PC-9 (cell line): ENCODE measurements around the gene YTHDC2. TPM values are rescaled to one million over a fixed set of nuclear protein-coding genes. Genes with fewer than 3 reads are reported as not detected.

Experiments
- BruUV-seq: library from RNA; stranded (reverse); fragments of 400-500 nt; replicated peaks from 2 replicates; lab custom pipeline; 2021; lab: Mats Ljungman, UMichigan
- CTCF ChIA-PET: fragments of 300-600 bp; sonication (Branson Sonifier 250); formaldehyde crosslinking; loops from one replicate; lab custom pipeline; 2022; ENCODE audit warnings: antibody characterized with exemption; lab: Charles Lee
- POLR2A ChIA-PET: fragments of 300-600 bp; sonication (Branson Sonifier 250); formaldehyde crosslinking; loops from one replicate; lab custom pipeline; 2022; ENCODE audit warnings: antibody characterized with exemption; ENCODE audit not compliant: unreplicated experiment; lab: Charles Lee
- DNase-seq, 2 experiments: peaks; one replicate each; pipeline versions ENCODE4 v3.0.0 to v3.0.0-alpha.2; 2015 to 2022; ENCODE audit warnings: mixed read lengths in 1 of 2
- H2AFZ ChIP-seq: fragments of 200-600 bp; sonication (generic); 2 replicates; pipeline ENCODE4 v1.8.1; 2017; ENCODE audit warnings: antibody characterized with exemption
- H3F3A ChIP-seq: fragments of 200-600 bp; sonication (generic); 2 replicates; pipeline ENCODE4 v1.8.1; 2017; ENCODE audit warnings: antibody characterized with exemption, mild to moderate bottlenecking, low read depth; ENCODE audit not compliant: insufficient read depth
- H3K27ac ChIP-seq: fragments of 200-600 bp; sonication (generic); 2 replicates; pipeline ENCODE4 v1.6.1; 2016; ENCODE audit warnings: mixed run types
- H3K27me3 ChIP-seq: fragments of 200-600 bp; sonication (generic); 2 replicates; pipeline ENCODE4 v1.6.1; 2016; ENCODE audit warnings: low read depth, mixed run types; ENCODE audit not compliant: insufficient read depth
- H3K36me3 ChIP-seq: fragments of 200-600 bp; sonication (generic); 2 replicates; pipeline ENCODE4 v1.6.1; 2016; ENCODE audit warnings: low read depth, mixed run types
- H3K4me1 ChIP-seq: fragments of 200-600 bp; sonication (generic); replicated peaks from 2 replicates; pipeline ENCODE4 v1.6.1; 2016; ENCODE audit warnings: mixed run types; ENCODE audit not compliant: insufficient read depth
- H3K4me2 ChIP-seq: fragments of 200-600 bp; sonication (generic); 2 replicates; pipeline ENCODE4 v1.6.1; 2017; ENCODE audit warnings: mixed run types
- H3K4me3 ChIP-seq: fragments of 200-600 bp; sonication (generic); 2 replicates; pipeline ENCODE4 v1.6.1; 2016; ENCODE audit warnings: mixed run types
- H3K79me2 ChIP-seq: fragments of 200-600 bp; sonication (generic); 2 replicates; pipeline ENCODE4 v1.6.1; 2017; ENCODE audit warnings: low read depth, mixed run types
- H3K9me2 ChIP-seq: fragments of 200-600 bp; sonication (generic); 2 replicates; pipeline ENCODE4 v1.8.1; 2017; ENCODE audit warnings: mild to moderate bottlenecking; ENCODE audit not compliant: insufficient read depth
- H3K9me3 ChIP-seq: fragments of 200-600 bp; sonication (generic); 2 replicates; pipeline ENCODE4 v1.8.1; 2016; ENCODE audit warnings: low read depth; ENCODE audit not compliant: insufficient read depth
- H4K20me1 ChIP-seq: fragments of 200-600 bp; sonication (generic); 2 replicates; pipeline ENCODE4 v1.8.1; 2017; ENCODE audit not compliant: insufficient read depth
- EZH2 ChIP-seq: fragments of 200-600 bp; sonication (generic); IDR thresholded peaks from 2 replicates; pipeline ENCODE4 v1.8.0; 2017; ENCODE audit warnings: antibody characterized with exemption, low read depth
- intact Hi-C: fragments of 100-400 bp; cut with micrococcal nuclease; formaldehyde crosslinking; loops from one replicate; pipeline ENCODE4 v1.10.0; 2022; ENCODE audit not compliant: unreplicated experiment
- total RNA-seq: library from RNA; stranded (reverse); gene quantifications from 2 replicates; pipeline ENCODE4 v1.2.3, GENCODE V29; 2021
- TF ChIP-seq, protein P1 (sequence below): fragments of 200-600 bp; sonication (generic); conservative IDR thresholded peaks from 2 replicates; pipeline ENCODE4 v1.6.1; 2017; ENCODE audit warnings: mixed run types, antibody characterized with exemption, mild to moderate bottlenecking, moderate library complexity

YTHDC2 gene
- total RNA-seq, 1 experiment from 2014 or later: 14.9 TPM

DNA sequence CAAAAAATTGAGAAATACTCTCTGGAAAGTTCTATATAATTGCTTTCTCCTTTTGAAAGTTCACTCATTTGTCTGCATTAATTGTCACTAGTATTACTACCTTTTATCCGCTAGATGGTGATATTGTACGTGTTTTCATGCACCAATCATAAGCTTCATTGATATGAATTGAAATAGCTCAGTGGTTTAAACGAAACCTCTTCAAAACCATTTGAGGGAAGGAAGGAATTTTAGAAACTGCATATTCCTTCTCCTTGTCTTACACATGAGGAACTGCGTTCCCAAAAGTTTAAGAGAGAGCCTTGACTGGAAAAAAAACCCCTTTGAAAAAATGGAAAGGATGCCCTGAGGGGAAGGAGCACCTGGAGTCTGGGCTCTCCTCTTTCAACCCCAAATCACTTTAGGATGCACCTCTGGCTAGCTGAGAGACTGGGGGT is 98.6 kb downstream of the YTHDC2 start:
- Histone ChIP-seq H3K9me2 (no peaks in the 10 kb centered on the region), H3K9me3 (no peaks in the 10 kb centered on the region), H3K4me3 (no peak overlapping the region), H4K20me1 (peaks cover 2% of the 10 kb centered on the region; the same call in 1 of the 2 replicates), H3K27me3 (peaks cover 11% of the 10 kb centered on the region; the same call in 1 of the 2 replicates), H3K4me2 (no peak overlapping the region), H2AFZ (no peak overlapping the region), H3K79me2 (no peaks in the 10 kb centered on the region), H3F3A (no peaks in the 10 kb centered on the region), H3K36me3 (no peaks in the 10 kb centered on the region), H3K27ac (no peak overlapping the region), H3K4me1 (no peaks in the 10 kb centered on the region)
- intact Hi-C loops: loop anchor here (5.0 kb wide), 2 partner anchors 835 to 1175 kb away; no protein-coding TSS in a partner anchor
- CTCF ChIA-PET: interaction anchor here (0.6 to 1.0 kb wide), 5 partner anchors 61 to 1970 kb away, joined by 3 to 5 read pairs (median 4); no protein-coding TSS in a partner anchor
- POLR2A ChIA-PET: no interaction called here
- no peak for DNase-seq
- no TSS peak for BruUV-seq
- TF ChIP-seq, protein P1, sequence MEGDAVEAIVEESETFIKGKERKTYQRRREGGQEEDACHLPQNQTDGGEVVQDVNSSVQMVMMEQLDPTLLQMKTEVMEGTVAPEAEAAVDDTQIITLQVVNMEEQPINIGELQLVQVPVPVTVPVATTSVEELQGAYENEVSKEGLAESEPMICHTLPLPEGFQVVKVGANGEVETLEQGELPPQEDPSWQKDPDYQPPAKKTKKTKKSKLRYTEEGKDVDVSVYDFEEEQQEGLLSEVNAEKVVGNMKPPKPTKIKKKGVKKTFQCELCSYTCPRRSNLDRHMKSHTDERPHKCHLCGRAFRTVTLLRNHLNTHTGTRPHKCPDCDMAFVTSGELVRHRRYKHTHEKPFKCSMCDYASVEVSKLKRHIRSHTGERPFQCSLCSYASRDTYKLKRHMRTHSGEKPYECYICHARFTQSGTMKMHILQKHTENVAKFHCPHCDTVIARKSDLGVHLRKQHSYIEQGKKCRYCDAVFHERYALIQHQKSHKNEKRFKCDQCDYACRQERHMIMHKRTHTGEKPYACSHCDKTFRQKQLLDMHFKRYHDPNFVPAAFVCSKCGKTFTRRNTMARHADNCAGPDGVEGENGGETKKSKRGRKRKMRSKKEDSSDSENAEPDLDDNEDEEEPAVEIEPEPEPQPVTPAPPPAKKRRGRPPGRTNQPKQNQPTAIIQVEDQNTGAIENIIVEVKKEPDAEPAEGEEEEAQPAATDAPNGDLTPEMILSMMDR: peak; percentile 75
- TF ChIP-seq EZH2: no peak

DNA sequence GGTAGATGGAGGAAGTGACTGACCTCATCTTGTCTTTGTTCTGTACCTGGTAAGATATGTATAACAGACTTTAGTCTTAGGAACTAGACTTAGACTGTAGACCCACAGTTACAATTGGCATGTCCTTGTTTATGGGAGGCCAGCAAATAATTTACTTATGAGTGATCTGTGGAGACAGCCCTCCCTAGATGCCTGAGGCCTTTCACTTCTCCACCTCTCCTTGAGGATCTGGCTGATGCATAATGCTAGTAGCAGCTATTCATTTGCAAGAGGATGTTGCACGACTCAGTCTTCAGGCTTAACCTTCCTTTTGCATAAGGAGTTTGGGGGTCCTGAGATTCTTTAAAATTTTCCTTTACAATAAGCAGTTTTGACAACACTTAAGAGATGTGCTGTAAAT is 100.7 kb downstream of the YTHDC2 start:
- H3K4me1 ChIP-seq: no peaks in the 10 kb centered on the region
- H4K20me1 ChIP-seq: peaks cover 2% of the 10 kb centered on the region; the same call in 1 of the 2 replicates
- H3K27ac ChIP-seq: no peak overlapping the region
- DNase-seq: no peak
- peaks cover 11% of the 10 kb centered on the region; the same call in 1 of the 2 replicates for H3K27me3 ChIP-seq
- H3K9me2 ChIP-seq: no peaks in the 10 kb centered on the region
- H2AFZ ChIP-seq: no peak overlapping the region
- H3K4me2 ChIP-seq: no peak overlapping the region
- BruUV-seq: no TSS peak
- H3K4me3 ChIP-seq: no peak overlapping the region
- no peaks in the 10 kb centered on the region for H3F3A ChIP-seq
- intact Hi-C loops: loop anchor here (5.0 kb wide), 2 partner anchors 833 to 1173 kb away; no protein-coding TSS in a partner anchor
- no peaks in the 10 kb centered on the region for H3K79me2 ChIP-seq
- H3K9me3 ChIP-seq: no peaks in the 10 kb centered on the region
- ChIA-PET CTCF (no interaction called here), POLR2A (no interaction called here)
- no peak for TF ChIP-seq EZH2
- TF ChIP-seq, protein P1: no peak
- no peaks in the 10 kb centered on the region for H3K36me3 ChIP-seq

- peaks cover 11% of the 10 kb centered on the region; the same call in 1 of the 2 replicates for H3K27me3 ChIP-seq
- no peak overlapping the region for H3K4me2 ChIP-seq
- intact Hi-C loops: no loop called here
- no peaks in the 10 kb centered on the region for H3K79me2 ChIP-seq
- no peaks in the 10 kb centered on the region for H3F3A ChIP-seq
- H3K9me3 ChIP-seq: no peaks in the 10 kb centered on the region
- TF ChIP-seq EZH2: no peak
- TF ChIP-seq, protein P1: no peak
- H3K4me1 ChIP-seq: no peaks in the 10 kb centered on the region
- no peak for DNase-seq
- H2AFZ ChIP-seq: no peak overlapping the region
- ChIA-PET POLR2A (no interaction called here), CTCF (no interaction called here)
- no peak overlapping the region for H3K4me3 ChIP-seq
- BruUV-seq: no TSS peak
- H4K20me1 ChIP-seq: peaks cover 2% of the 10 kb centered on the region; the same call in 1 of the 2 replicates
- H3K9me2 ChIP-seq: no peaks in the 10 kb centered on the region
- no peak overlapping the region for H3K27ac ChIP-seq
- H3K36me3 ChIP-seq: no peaks in the 10 kb centered on the region
Observed at GRCh38 chr5:113615708-113616107, 102.2 kb downstream of the YTHDC2 start.
